NOMO-1 (cell line): ENCODE data around the gene ZNF652.

ENCODE experiments used
- DNase-seq, 2 experiments: peaks; one replicate each; lab custom pipeline; 2025; ENCODE audit not compliant: unreplicated experiment in 2 of 2; lab: John Stamatoyannopoulos, UW

The ZNF652 gene

DNA sequence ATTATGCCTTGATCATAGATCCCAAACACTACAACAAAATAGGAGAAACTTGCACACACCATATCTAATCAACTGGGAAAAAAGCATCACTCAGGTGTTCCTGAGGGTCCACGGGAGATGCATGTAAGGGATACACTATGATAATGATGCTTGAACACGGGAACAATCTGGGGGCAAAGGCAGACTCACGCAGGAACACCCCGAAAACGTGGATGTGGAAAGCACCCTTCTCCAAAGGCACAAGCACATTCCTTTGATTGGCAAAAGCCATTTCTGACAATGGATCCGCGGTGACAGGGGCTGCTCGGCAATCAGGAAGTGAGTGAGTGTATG is 1.3 kb downstream of the ZNF652 start:
- peak; percentile 37 to 50 for DNase-seq

DNA sequence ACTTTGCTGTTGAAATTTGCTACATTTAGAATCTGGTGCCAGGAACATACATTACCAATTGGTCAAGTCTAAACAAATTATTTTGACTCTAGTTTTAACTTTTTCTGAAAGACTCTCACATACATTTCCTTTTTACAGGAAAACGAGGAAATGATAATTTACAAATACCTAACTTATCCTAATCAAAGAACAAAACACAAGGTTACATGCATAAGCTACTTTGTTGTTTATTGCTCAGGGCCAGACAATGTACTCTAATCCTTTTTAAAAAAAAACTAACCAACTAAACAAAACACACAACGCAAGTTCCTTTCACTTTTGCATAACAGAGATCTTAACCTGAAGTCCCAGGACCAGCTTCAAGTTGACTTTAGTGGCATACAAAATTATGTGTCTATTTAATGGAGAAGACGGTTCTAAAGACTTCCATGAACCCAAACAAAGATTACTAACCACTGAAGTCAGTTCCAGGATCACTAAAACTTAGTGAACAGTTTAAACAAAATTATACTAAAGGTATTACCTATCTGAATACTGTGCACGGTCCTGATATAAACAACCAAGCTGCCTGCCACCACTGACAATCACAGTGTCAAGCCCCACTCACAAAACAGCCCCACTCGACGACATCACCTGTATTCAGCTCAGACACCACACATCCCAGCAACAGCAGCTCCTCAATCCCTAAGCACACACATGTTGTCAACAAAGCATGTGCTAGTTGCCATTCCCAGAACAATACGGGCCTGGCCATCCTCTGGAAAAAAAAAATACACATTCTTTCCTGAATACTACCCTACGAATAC is 1.9 kb downstream of the ZNF652 start:
- DNase-seq = no peak

DNA sequence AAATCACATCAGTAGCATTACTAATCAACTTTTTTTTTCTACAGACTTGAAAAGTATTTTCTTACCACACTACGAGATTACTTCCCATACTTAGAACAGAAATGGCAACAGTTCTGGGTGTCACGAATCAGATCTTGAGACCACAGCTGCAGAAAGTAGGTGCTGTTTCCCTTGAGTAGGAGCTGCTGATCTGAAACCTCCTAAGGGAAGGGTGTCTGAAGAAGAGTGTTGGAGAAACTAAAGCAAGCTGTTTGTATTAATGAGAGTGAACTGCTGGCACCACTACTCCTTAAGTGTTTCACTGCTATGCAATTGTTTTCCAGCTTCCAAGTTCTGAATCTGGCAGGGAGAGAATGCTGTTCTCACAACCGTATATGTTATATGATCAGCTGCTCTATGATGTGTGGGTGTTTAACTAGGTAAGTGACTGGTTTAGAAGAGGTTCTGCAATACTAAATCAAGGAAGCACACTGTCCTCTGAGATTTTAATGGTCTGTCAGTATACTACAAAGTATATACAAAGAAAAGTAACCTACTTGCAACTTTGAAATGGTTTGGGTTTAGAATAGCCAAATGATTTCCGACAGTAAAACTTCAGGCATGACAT is 3.3 kb downstream of the ZNF652 start:
- DNase-seq = no peak

DNA sequence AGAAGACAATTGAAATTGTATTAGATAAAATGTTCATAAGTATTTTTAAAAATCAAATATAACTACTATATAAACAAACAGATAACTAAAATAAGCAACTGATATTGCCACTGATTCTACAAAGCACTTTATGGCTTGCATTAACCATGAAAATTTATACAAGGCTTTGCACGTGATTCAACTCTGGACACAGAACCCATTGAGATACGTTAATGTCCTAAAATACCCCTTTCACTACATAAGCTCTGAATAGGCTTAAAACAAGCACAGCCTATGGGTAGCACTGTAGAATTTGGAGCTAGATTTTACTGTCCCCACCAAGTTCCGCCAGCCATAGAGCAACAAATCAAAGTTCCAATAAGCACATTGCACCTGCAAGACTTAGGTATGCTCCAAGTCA is 4.5 kb downstream of the ZNF652 start:
- no peak for DNase-seq

DNA sequence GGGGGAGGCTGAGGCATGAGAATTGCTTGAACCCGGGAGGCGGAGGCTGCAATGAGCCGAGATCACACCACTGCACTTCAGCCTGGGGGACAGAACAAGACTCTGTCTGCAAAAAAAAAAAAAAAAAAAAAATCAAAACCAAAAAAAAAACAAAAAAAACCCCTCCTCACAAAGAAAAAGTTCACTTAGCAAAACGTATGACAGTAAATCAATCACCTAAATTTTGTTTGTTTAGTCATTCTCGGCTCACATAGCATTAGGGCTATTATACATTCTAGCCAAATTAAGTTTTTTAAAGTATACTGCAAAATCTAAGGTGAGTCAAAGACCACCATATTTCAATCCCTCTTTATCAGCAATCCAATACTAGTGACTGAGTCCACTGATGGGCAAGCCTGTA is 5.7 kb downstream of the ZNF652 start:
- no peak for DNase-seq

DNA sequence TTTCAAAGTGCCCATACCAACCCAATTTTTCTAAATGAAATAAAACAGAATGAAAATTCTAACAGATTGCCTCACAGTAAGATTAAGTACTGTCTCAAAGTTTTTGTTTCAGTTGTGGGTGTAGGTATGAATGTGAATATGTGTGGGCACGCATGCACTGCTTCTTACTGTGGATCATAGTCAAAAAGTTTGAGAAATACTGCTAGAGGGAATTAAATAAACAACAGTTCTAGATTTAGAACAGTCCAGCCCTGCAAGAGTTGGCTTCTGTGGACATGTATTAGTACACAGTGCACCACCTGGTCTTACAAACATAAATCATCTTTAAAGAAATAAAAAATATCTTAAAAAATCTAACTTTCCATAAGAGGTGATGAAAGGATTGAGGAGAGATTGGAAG is 8.4 kb downstream of the ZNF652 start:
- DNase-seq = no peak

DNA sequence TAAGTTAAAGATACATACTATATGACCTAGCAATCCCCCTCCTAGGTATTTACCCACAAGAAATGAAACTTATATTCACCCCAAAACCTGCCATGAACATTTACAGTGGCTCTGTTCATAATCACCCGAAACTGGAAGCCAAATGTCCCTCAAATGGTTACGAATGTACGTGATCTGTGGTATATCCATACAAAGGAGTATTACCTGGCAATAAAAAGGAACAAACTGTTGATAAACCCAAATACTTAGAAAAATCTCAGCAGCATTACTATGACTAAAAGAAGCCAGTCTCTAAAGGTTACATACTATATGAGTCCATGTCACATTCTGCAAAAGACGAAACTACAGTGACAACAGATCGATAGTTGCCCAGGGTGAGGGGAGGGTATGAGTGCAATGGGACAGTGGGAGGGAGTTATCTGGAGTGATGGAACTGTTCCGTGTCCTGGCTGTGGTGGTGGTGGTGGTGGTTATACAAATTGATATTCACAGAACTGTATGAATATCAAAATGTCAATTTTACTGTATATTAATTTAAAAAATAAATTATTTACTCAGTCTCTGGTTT is 9.4 kb downstream of the ZNF652 start:
- no peak for DNase-seq

DNA sequence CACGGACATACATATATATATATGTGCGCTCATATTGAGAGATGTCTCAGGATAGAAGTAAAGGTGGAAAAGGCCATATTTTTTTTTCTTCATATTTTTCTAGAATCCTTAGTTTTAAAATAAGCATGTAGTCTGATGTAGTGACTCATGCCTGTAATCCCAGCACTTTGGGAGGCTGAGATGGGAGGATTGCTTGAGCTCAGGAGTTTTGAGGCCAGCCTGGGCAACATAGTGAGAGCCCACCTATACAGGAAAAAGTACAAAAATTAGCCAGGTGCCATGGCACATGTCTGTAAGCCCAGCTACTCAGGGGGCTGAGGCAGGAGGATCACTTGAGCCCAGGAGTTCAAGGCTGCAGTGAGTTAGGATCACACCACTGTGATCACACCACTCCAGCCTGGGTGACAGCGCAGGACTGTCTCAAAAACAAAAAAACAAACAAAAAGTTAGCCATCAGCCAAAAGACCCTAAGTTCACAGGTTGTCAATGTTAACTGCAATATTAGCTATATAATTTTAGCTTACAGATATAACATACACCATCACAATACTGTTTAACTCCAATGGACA is 10.4 kb downstream of the ZNF652 start:
- no peak for DNase-seq

DNA sequence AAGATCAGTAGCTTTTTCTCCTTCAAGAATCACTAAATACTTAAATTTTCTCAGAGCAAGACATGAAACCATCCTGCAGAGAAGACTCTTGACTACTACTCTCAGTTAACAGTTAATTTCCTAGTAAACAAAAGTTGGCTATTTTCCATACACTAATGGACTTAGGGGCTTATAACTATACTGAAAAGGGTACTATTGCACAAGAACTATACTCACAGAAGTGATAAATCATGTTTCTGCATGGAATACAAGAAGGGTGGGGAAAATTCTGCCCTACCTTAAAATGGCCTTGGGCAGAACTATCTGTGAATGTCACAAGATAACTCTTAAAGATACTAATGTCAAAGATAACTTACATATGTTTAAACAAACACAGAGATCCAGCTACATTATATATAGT is 12.5 kb downstream of the ZNF652 start:
- DNase-seq = no peak

DNA sequence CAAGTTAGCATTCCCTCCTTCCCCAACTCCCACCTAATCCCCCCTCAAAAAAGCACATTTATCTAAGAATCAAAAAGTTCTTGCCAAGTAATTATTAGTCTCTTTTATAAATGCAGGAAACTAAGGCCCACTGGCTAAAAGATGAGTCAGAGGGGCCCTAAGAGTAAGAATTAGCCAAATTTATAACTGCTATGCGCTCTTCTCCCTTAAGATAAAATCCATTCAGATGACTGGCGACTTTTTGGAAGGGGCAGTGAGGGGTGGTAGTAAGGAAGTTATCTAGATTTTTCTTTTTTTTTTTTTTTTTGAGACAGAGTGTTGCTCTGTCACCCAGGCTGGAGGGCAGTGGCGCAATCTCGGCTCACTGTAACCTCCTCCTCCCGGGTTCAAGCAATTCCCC is 17.1 kb downstream of the ZNF652 start:
- no peak for DNase-seq

DNA sequence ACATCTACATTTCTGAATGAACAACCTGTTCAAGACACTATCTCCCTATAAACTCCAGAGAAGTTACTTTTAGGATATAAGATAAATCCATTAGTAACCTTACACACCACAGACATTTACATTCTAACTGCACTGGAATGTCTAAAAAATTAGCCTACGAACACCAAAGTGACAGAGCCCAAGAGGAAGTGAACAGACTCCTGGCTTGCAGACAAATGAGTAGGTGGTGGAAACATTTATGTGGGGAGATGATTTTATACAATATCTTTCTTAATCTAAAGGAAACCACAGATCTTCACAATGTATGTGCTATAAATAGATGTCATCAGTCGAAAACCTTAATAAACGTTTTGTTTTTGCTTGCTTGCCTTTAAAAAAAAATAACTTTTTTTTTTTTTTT is 18.8 kb downstream of the ZNF652 start:
- peak in 1 of 2 experiments; percentile 69 for DNase-seq

DNA sequence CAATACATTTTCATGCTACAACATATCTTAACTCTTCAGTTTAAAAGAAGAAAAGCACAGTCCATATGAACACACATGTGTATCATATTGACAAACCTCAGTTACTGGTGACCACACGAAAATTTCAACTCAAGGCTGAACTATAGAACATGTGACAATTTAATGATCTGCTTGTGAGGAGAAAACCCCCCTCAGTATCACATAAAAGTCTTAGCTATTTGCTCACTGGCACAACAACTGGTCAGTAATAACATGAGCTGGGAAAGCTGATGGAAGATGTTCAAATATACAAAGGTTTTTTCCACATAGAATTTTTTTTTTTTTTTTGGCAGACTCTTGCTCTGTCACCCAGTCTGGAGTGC is 19.5 kb downstream of the ZNF652 start:
- DNase-seq = no peak

DNA sequence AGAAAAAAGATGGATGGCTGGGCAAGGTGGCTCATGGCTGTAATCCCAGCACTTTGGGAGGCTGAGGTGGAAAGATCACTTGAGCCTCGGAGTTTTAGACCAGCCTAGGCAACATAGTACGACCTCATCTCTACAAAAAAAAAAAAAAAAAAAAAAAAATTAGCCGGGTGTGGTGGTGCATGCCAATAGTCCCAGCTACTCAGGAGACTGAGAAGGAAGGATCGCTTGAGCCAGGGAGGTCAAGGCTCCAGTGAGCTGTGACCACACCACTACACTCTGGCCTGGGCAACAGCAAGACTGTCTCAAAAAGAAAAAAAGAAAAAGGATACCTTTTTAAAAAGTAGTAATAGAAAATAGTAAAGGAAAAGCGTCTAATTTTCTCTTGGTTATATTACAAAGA is 20.7 kb downstream of the ZNF652 start:
- DNase-seq = no peak

DNA sequence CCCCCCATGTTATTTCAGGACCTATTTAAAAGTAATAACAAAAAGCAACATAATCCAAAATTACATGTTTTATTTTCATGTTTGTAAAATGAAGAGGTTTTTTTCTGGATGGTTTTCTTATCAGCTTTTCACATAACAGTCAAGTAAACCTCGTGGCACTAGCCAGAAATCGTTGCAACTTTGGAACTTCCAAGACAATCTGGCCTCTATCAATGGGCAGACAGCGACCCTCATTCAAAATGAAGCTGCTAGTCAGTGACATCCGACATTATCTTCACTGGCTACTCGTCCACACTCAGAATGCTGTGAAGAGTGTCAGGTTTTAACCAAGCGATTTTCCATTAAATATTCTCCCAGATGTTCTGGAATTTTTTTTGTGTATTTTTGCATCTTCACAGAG is 22.7 kb downstream of the ZNF652 start:
- DNase-seq = no peak

DNA sequence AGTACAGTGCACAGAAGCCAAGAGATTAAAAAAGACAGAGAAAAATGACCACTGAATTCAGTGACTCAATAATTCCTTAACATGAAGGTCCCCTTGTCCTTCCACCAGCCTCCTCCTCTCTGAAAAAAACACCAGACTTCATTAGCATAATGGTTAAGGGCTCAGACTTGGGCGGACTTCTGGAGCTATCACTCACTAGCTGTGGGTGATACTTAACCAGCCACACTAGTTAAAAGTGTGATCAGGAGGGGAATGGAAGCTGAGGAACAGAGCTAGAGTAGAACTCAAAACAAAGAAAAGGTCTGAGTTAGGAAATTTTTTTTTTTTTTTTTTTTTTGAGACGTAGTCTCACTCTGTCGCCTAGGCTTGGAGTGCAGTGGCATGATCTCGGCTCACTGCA is 23.2 kb downstream of the ZNF652 start:
- DNase-seq = no peak

DNA sequence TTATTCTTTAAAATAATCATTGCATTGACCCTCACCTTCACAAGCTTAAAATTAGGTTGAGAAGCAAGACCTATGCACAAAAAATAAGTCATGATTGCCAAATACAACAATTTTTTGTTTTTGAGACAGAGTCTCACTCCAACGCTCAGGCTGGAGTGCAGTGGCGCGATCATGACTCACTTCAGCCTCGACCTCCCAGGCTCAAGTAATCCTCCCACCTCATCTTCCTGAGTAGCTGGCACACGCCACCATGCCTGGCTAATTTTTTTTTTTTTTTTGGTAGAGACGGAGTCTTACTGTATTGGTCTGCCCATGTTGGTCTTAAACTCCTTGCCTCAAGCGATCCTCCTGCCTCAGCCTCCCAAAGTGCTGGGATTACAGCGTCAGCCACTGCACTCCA is 24.2 kb downstream of the ZNF652 start:
- DNase-seq = no peak

DNA sequence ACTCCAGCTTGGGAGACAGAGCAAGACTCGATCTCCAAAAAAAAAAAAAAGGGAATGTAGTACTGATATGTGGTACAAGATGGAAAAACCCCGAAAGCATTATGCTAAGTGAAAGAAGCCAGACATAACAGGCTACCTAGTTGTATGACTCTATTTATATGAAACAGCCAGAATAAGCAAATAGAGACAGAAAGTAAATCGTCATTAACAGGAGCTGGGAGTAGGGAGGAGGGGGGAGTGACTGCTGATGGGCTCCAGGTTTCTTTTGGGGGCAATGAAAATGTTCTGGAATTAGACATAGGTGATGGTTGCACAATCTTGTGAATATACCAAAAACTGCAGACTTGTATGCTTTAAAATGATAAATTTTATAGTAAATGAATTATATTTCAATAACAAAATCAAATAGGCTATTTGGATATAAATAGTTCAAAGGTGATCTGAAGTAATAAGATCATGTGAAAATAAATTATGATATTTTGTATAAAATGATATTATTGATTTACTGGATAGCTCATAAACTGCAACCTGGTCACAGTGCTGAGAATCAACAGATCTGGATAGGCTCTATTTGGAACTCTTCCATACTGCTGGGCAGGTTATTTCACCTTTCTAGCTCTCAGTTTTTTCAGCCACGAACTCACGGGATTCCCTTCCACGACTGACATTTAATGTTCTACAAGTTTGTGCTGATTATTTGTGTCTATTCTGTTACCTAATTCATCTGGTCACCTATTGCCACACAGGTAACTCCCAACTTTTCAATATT is 27.1 kb downstream of the ZNF652 start:
- DNase-seq = no peak

DNA sequence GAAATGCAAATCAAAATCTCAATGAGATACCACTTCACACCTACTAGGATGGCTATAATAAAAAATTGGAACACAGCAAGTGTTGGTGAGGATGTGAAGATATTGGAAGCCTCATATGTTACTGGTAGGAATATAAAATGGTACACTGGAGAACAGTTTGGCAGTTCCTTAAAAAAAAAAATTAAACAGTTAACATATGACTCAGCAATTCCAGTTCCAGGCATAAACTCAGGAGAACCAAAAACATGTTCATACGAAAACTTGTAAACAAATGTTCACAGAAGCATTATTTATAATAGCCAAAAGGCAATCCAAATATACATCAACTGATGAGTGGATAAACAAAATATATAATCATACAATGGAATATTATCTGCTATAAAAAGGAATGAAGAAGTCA is 28.2 kb downstream of the ZNF652 start:
- no peak for DNase-seq

DNA sequence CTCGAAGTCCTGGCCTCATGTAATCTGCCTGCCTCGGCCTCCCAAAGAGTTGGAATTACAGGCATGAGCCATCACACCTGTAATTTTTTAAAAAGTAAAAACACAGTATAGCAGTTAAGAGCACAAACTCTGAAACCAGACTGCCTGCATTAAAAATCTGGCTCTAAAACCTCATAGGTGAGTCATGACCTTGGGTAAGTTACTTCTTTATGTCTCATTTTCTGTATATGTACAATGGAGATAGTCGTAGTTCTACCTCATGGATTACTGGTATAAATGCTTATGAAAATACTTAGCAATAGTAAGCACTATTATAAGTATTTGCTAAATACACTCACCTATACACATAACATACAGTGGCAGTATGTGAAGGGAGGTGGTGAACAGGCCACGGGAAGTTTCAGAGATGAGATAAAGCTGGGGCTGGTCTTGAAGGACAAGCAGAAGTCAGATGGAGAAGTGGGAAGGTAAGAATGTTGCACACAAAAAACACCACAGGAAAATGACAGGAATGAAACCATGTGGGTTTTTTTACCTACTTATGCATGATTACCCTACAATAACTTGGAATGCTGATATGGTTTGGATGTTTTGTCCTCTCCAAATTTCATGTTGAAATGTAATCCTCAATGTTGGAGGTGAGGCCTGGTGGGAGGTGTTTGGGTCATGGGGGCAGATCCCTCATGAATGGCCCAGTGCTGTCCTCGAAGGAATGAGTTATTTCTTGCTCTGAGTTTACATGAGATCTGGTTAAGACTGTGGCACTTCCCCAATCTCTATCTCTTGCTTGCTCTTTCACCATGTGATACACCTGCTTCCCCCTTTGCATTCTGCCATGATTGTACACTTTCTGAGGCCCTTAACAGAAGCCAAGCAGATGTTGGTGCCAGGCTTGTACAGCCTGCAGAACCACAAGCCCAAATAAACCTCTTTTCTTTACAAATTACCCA is 33.9 kb downstream of the ZNF652 start:
- peak; percentile 50 to 85 for DNase-seq

DNA sequence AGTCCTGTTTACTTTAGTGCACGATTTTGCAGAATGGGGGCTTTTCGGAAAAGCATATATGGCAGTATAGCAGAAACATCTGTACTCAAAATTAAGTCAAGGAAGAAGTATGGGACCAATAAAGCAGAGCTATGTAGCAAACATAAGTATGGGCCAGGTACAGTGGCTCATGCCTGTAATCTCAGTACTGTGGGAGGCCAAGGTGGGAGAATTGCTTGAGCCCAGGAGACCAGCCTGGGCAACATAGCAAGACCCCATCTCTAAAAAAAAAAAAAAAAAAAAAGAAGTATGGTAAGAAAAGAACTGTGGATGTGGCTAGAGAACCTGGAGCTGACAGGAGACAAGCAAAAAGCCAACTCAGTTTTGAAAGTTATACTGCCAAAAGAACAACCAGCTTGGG is 36.1 kb downstream of the ZNF652 start:
- DNase-seq = no peak
